ENCODE data around the gene ZNF2. TPM values are rescaled to one million over a fixed set of nuclear protein-coding genes. Genes with fewer than 3 reads are reported as not detected.
A peak's percentile ranks its signal among the peaks of the same experiment; 100 is the strongest.

Gene ZNF2
- total and polyA plus RNA-seq, 3 donors from 2014 or later = 5.8 to 7.9 (median 7.1) TPM

GRCh38 chr2:95138702-95139101 is 26.9 kb upstream of the ZNF2 start:
- no peak overlapping the region for H3K27ac ChIP-seq
- no peak overlapping the region for H3K4me3 ChIP-seq
- H3K36me3 ChIP-seq (ENCODE audit: low read depth, missing control alignments) = no peaks in the 10 kb centered on the region
- DNase-seq = no peak
- no peaks in the 10 kb centered on the region for H3K4me1 ChIP-seq
- no peaks in the 10 kb centered on the region for H3K27me3 ChIP-seq
- TF ChIP-seq POLR2A (IDR thresholded peaks at IDR 0.05) = no peak
- TF ChIP-seq, protein P1, sequence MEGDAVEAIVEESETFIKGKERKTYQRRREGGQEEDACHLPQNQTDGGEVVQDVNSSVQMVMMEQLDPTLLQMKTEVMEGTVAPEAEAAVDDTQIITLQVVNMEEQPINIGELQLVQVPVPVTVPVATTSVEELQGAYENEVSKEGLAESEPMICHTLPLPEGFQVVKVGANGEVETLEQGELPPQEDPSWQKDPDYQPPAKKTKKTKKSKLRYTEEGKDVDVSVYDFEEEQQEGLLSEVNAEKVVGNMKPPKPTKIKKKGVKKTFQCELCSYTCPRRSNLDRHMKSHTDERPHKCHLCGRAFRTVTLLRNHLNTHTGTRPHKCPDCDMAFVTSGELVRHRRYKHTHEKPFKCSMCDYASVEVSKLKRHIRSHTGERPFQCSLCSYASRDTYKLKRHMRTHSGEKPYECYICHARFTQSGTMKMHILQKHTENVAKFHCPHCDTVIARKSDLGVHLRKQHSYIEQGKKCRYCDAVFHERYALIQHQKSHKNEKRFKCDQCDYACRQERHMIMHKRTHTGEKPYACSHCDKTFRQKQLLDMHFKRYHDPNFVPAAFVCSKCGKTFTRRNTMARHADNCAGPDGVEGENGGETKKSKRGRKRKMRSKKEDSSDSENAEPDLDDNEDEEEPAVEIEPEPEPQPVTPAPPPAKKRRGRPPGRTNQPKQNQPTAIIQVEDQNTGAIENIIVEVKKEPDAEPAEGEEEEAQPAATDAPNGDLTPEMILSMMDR (IDR thresholded peaks at IDR 0.05) = no peak
- WGBS, 2 donors = 100% methylated on average over 1 of the region's 1 CpG
- intact Hi-C loops (cut with DNase I; ENCODE audit: low total_unique reads) = no loop called here
- H3K9me3 ChIP-seq = no peaks in the 10 kb centered on the region

DNA sequence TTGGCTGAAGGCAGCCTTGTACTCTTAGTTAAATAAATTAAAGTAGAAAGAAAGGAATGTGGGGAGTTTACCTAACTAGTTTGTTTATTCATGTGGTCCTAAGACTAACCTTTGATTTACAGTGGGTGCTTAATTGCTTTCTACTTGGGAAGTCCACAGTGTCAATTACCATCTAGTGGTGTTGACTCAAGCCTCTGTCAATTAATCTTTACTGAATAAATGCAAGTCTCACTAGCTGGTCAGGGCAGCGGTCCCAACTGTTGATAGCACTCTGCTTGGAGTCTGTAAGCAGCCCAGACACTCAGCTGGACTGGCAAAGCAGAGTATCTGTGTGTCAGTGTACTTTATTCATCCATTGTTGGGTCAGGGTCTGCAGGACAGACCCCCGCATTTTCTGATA is 21.8 kb upstream of the ZNF2 start:
- Histone ChIP-seq H3K36me3 (ENCODE audit: low read depth, missing control alignments) (no peaks in the 10 kb centered on the region), H3K9me3 (no peaks in the 10 kb centered on the region)
- TF ChIP-seq, protein P1 (IDR thresholded peaks at IDR 0.05) = no peak
- TF ChIP-seq POLR2A (IDR thresholded peaks at IDR 0.05) = no peak

DNA sequence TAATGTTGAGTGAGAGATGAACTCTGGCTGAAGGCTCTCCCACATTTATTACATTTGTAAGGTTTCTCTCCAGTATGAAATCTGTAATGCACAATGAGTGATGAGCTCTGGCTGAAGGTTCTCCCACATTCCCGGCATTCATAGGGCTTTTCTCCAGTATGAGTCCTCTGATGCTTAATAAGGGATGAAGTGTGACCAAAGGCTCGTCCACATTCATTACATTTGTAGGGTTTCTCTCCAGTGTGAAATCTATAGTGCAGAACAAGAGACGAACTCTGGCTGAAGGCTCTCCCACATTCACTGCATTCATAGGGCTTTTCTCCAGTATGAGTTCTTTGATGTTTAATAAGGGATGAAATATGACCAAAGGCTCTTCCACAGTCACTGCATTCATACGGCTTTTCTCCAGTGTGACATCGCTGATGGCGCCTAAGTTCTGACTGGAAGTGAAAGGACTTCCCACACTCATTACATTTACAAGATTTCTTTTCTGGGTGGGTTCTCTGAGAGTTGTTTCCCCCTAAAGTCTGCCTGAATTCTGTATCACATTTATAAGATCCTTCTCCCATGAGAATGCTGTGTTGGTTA is 16.1 kb upstream of the ZNF2 start:
- no peaks in the 10 kb centered on the region for H3K36me3 ChIP-seq (ENCODE audit: low read depth, missing control alignments)
- 95 to 98% methylated on average over 6 of the region's 6 CpGs for WGBS, 2 donors
- TF ChIP-seq, protein P1 (IDR thresholded peaks at IDR 0.05) = no peak
- no peak for TF ChIP-seq POLR2A (IDR thresholded peaks at IDR 0.05)
- H3K27ac ChIP-seq = no peak overlapping the region
- H3K9me3 ChIP-seq = no peaks in the 10 kb centered on the region
- intact Hi-C loops (cut with DNase I; ENCODE audit: low total_unique reads) = no loop called here
- H3K4me3 ChIP-seq = no peak overlapping the region
- DNase-seq = no peak
- H3K4me1 ChIP-seq = no peaks in the 10 kb centered on the region
- no peaks in the 10 kb centered on the region for H3K27me3 ChIP-seq

More for the DNA sequence above, 21.8 kb upstream of the ZNF2 start:
- no peak overlapping the region for H3K4me3 ChIP-seq
- H3K4me1 ChIP-seq = no peaks in the 10 kb centered on the region
- H3K27ac ChIP-seq = no peak overlapping the region
- intact Hi-C loops (cut with DNase I; ENCODE audit: low total_unique reads) = no loop called here
- no peak for DNase-seq
- H3K27me3 ChIP-seq = no peaks in the 10 kb centered on the region
- 96 to 100% methylated on average over 1 to 2 of the region's 2 CpGs for WGBS, 2 donors

DNA sequence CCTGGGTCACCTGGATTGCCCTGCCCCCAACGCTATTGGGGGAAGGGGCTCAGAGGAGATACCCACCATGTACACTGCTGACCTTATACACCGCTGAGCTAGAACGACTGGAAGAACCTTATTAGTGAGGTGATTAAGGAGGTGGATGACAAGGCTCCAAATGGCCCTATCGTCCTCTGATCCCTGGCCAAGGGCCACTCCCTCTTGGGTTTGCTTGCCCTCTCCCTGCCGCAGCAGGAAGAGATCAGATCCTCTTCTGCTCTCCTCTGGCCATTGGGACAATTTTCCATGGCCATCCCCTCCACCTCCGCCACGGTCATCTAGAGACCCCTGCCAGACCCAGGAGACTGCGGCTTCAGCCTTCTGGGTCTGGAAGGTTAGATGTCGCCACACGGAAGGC is 7.2 kb upstream of the ZNF2 start:
- Histone ChIP-seq H3K4me1 (peaks cover 11% of the 10 kb centered on the region), H3K4me3 (peak overlapping the region; percentile 64 to 69), H3K27me3 (no peaks in the 10 kb centered on the region), H3K27ac (peak overlapping the region; percentile 31 to 71), H3K36me3 (ENCODE audit: low read depth, missing control alignments) (no peaks in the 10 kb centered on the region), H3K9me3 (no peaks in the 10 kb centered on the region)
- TF ChIP-seq, protein P1 (IDR thresholded peaks at IDR 0.05) = no peak
- no peak for TF ChIP-seq POLR2A (IDR thresholded peaks at IDR 0.05)
- no peak for DNase-seq
- intact Hi-C loops (cut with DNase I; ENCODE audit: low total_unique reads) = no loop called here
- 26 to 51% methylated on average over 5 to 10 of the region's 10 CpGs for WGBS, 2 donors

Data from testis (tissue), 3 donors.